H1 (cell line): Measurements from ENCODE around the gene ARHGEF16.

Source experiments
- CTCF ChIP-seq, 3 experiments: IDR thresholded peaks; 1 replicate in 2 of 3; 2 replicates in 1 of 3; pipeline versions ENCODE4 v1.5.1 to v1.6.1; 2011; ENCODE audit warnings: low read length in 3 of 3, mild to moderate bottlenecking in 3 of 3, inconsistent platforms in 2 of 3, low read depth in 1 of 3, moderate library complexity in 1 of 3; ENCODE audit not compliant: insufficient read depth in 1 of 3; ENCODE audit errors: control extremely low read depth in 1 of 3
- E2F6 ChIP-seq: IDR thresholded peaks from 2 replicates; pipeline ENCODE4 v1.6.1; 2012; ENCODE audit warnings: inconsistent platforms
- EP300 ChIP-seq, 2 experiments: IDR thresholded peaks; 1 replicate in 1 of 2; 2 replicates in 1 of 2; pipeline ENCODE4 v1.6.1; 2011 to 2012; ENCODE audit warnings: low read depth in 2 of 2, low read length in 2 of 2, mild to moderate bottlenecking in 2 of 2, borderline replicate concordance in 1 of 2, inconsistent platforms in 1 of 2, moderate library complexity in 1 of 2
- EZH2 ChIP-seq: fragments of 200-600 bp; sonication (generic); IDR thresholded peaks from 2 replicates; pipeline ENCODE4 v1.7.1; 2012; ENCODE audit warnings: low read depth, mild to moderate bottlenecking, moderate library complexity, low read length, inconsistent platforms; ENCODE audit not compliant: severe bottlenecking
- RFX5 ChIP-seq: IDR thresholded peaks from 2 replicates; pipeline ENCODE4 v1.6.1; 2011; ENCODE audit warnings: low read depth, low read length, improper control_type of control experiment, borderline replicate concordance
- SIN3A ChIP-seq, 2 experiments: IDR thresholded peaks in 1 of 2; conservative IDR thresholded peaks in 1 of 2; 2 replicates each; pipeline ENCODE4 v1.6.1; 2011 to 2012; ENCODE audit warnings: low read length in 2 of 2, improper control_type of control experiment in 1 of 2, low read depth in 1 of 2, mild to moderate bottlenecking in 1 of 2
- USF2 ChIP-seq: IDR thresholded peaks from 2 replicates; pipeline ENCODE4 v1.6.1; 2011; ENCODE audit warnings: low read length, improper control_type of control experiment

- TF ChIP-seq CTCF (IDR thresholded peaks at IDR 0.05; ENCODE audit: control extremely low read depth in 1 of 3, insufficient read depth in 1 of 3, low read depth in 1 of 3, low read length in 3 of 3) (no peak), RFX5 (no peak), SIN3A (conservative IDR thresholded peaks at IDR 0.05 in 1 of 2, IDR thresholded peaks at IDR 0.05 in 1 of 2; ENCODE audit: low read depth in 1 of 2, low read length in 2 of 2) (no peak), USF2 (no peak), EP300 (IDR thresholded peaks at IDR 0.05; ENCODE audit: borderline replicate concordance in 1 of 2, low read depth in 2 of 2, low read length in 2 of 2) (no peak), EZH2 (no peak), E2F6 (no peak)
Observed at GRCh38 chr1:3460672-3461131, 6.2 kb downstream of the ARHGEF16 start.
